Chondrocyte (in vitro differentiated cells): ENCODE results near the gene RAVER2. TPM values are rescaled to one million over a fixed set of nuclear protein-coding genes. Genes with fewer than 3 reads are reported as not detected.
"Not testable (repeated sequence)": the region's sequence is repeated elsewhere in the genome, so short reads cannot be mapped to it uniquely, and the experiment has no call there.

Experiments used
- DNase-seq: peaks from one replicate; pipeline ENCODE4 v3.0.0; 2021; ENCODE audit warnings: mixed read lengths, low spot score
- H3K27ac Mint-ChIP-seq: one replicate; pipeline ENCODE4 v1.8.0; 2021; ENCODE audit warnings: mild to moderate bottlenecking, moderate library complexity, mixed read lengths; ENCODE audit not compliant: unreplicated experiment
- H3K27me3 Mint-ChIP-seq: 2 replicates; pipeline ENCODE4 v1.8.0; 2021; ENCODE audit warnings: low read depth, mixed read lengths
- H3K36me3 Mint-ChIP-seq: 2 replicates; pipeline ENCODE4 v1.8.0; 2021; ENCODE audit warnings: low read depth, mixed read lengths
- H3K4me1 Mint-ChIP-seq: 2 replicates; pipeline ENCODE4 v1.8.0; 2021; ENCODE audit warnings: low read depth, mild to moderate bottlenecking, mixed read lengths
- H3K4me3 Mint-ChIP-seq: one replicate; pipeline ENCODE4 v1.8.0; 2021; ENCODE audit warnings: mild to moderate bottlenecking, moderate library complexity, mixed read lengths; ENCODE audit not compliant: unreplicated experiment
- H3K9me3 Mint-ChIP-seq: 2 replicates; pipeline ENCODE4 v1.8.0; 2021; ENCODE audit warnings: low read depth, mixed read lengths
- CTCF ChIP-seq: fragments of 200-600 bp; sonication (generic); IDR thresholded peaks from 2 replicates; pipeline ENCODE4 v1.5.0; 2021; ENCODE audit warnings: antibody characterized with exemption, mild to moderate bottlenecking, moderate library complexity
- long read RNA-seq: library from polyadenylated mRNA; stranded (forward); transcript quantifications from one replicate; pipeline ENCODE4 v2.0.0, GENCODE V29; 2021
- total RNA-seq: library from RNA; stranded (reverse); gene quantifications from 3 replicates; pipeline ENCODE4 v1.2.1, GENCODE V29; 2021

RAVER2 gene
- total RNA-seq = 15.5 to 16.4 TPM (median 16.0 TPM) in 3 replicates
- long read RNA-seq, full-length matches to known transcripts = 17 of 25 reads
- long read RNA-seq, partial matches to known transcripts = 5 of 25 reads
- long read RNA-seq, other reads (novel, unspliced or antisense) = 3 of 25 reads

GRCh38 chr1:64744492-64745180 is at the start of gene RAVER2:
TSS of gene RAVER2 (plus strand) at chr1:64745075. CDS start at chr1:64745173, 98 bp downstream.
- H3K36me3 Mint-ChIP-seq = no peaks in the 10 kb centered on the region
- peak; percentile 95 for DNase-seq
- H3K4me3 Mint-ChIP-seq = peak within 1 kb of the TSS; percentile 82
- peak within 1 kb of the TSS; percentile 85 for H3K27ac Mint-ChIP-seq
- peak; percentile 80 for TF ChIP-seq CTCF
- H3K9me3 Mint-ChIP-seq = no peaks in the 10 kb centered on the region
- peaks cover 29% of the 10 kb centered on the region for H3K4me1 Mint-ChIP-seq
- H3K27me3 Mint-ChIP-seq = no peaks in the 10 kb centered on the region

- H3K36me3 Mint-ChIP-seq = no peaks in the 10 kb centered on the region
- H3K4me3 Mint-ChIP-seq = no peak overlapping the region
- TF ChIP-seq CTCF = no peak
- no peaks in the 10 kb centered on the region for H3K27me3 Mint-ChIP-seq
- H3K27ac Mint-ChIP-seq = no peak overlapping the region
- DNase-seq = no peak
- H3K9me3 Mint-ChIP-seq = no peaks in the 10 kb centered on the region
- H3K4me1 Mint-ChIP-seq = peaks cover 26% of the 10 kb centered on the region
Measured at GRCh38 chr1:64696879-64697278, 48.0 kb upstream of the RAVER2 start.

- TF ChIP-seq CTCF = no peak
- H3K27ac Mint-ChIP-seq = peak overlapping the region; percentile 1
- H3K9me3 Mint-ChIP-seq = peaks cover 5% of the 10 kb centered on the region
- H3K4me1 Mint-ChIP-seq = peaks cover 14% of the 10 kb centered on the region
- no peaks in the 10 kb centered on the region for H3K36me3 Mint-ChIP-seq
- no peak overlapping the region for H3K4me3 Mint-ChIP-seq
- DNase-seq = no peak
- H3K27me3 Mint-ChIP-seq = no peaks in the 10 kb centered on the region
Measured at GRCh38 chr1:64699327-64699726, 45.5 kb upstream of the RAVER2 start.

- Mint-ChIP-seq H3K9me3 (peaks cover 5% of the 10 kb centered on the region), H3K4me3 (no peak overlapping the region), H3K36me3 (no peaks in the 10 kb centered on the region), H3K4me1 (peaks cover 14% of the 10 kb centered on the region), H3K27me3 (no peaks in the 10 kb centered on the region), H3K27ac (no peak overlapping the region)
- no peak for DNase-seq
- TF ChIP-seq CTCF = no peak
Measured at GRCh38 chr1:64701071-64701470, 43.8 kb upstream of the RAVER2 start.

- Mint-ChIP-seq H3K36me3 (no peaks in the 10 kb centered on the region), H3K4me3 (no peak overlapping the region), H3K4me1 (peaks cover 14% of the 10 kb centered on the region), H3K27ac (peak overlapping the region; percentile 6), H3K9me3 (peaks cover 5% of the 10 kb centered on the region), H3K27me3 (no peaks in the 10 kb centered on the region)
- no peak for DNase-seq
- no peak for TF ChIP-seq CTCF
Measured at GRCh38 chr1:64701886-64702285, 43.0 kb upstream of the RAVER2 start.

- H3K36me3 Mint-ChIP-seq, H3K27me3 Mint-ChIP-seq, H3K9me3 Mint-ChIP-seq, DNase-seq, H3K4me3 Mint-ChIP-seq, H3K27ac Mint-ChIP-seq: not testable (repeated sequence)
- peaks cover 14% of the 10 kb centered on the region for H3K4me1 Mint-ChIP-seq
Measured at GRCh38 chr1:64702670-64703069, 42.2 kb upstream of the RAVER2 start.
